IMR-90 (cell line): ENCODE data around the gene BPI.

Experiments
- RFX5 ChIP-seq: IDR thresholded peaks from 2 replicates; pipeline ENCODE4 v1.8.0; 2012; ENCODE audit warnings: low read depth, mild to moderate bottlenecking, low read length, moderate library complexity
- TF ChIP-seq, protein P1 (sequence below): conservative IDR thresholded peaks from 2 replicates; pipeline ENCODE4 v1.5.1; 2012; ENCODE audit warnings: mild to moderate bottlenecking, low read depth, low read length, improper control_type of control experiment

- no peak for TF ChIP-seq RFX5
- TF ChIP-seq, protein P1, sequence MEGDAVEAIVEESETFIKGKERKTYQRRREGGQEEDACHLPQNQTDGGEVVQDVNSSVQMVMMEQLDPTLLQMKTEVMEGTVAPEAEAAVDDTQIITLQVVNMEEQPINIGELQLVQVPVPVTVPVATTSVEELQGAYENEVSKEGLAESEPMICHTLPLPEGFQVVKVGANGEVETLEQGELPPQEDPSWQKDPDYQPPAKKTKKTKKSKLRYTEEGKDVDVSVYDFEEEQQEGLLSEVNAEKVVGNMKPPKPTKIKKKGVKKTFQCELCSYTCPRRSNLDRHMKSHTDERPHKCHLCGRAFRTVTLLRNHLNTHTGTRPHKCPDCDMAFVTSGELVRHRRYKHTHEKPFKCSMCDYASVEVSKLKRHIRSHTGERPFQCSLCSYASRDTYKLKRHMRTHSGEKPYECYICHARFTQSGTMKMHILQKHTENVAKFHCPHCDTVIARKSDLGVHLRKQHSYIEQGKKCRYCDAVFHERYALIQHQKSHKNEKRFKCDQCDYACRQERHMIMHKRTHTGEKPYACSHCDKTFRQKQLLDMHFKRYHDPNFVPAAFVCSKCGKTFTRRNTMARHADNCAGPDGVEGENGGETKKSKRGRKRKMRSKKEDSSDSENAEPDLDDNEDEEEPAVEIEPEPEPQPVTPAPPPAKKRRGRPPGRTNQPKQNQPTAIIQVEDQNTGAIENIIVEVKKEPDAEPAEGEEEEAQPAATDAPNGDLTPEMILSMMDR = no peak
These were observed 1.2 kb upstream of the BPI start for GRCh38 chr20:38302786-38303185.
